Transverse colon (tissue), 4 donors: ENCODE data around the gene TEAD2. TPM values are rescaled to one million over a fixed set of nuclear protein-coding genes. Genes with fewer than 3 reads are reported as not detected.

Experiments
- DNase-seq: peaks from one replicate; pipeline ENCODE4 v3.0.0-alpha.2; 2019
- H3K27ac ChIP-seq, 4 donors: fragments of 200-600 bp; sonication (generic); 2 replicates each; pipeline ENCODE4 v1.5.1; 2016 to 2018; ENCODE audit warnings: inconsistent platforms in 4 of 4
- H3K27me3 ChIP-seq: fragments of 200-600 bp; sonication (generic); 2 replicates; pipeline ENCODE4 v1.5.1; 2017; ENCODE audit warnings: inconsistent platforms
- H3K36me3 ChIP-seq, 4 donors: fragments of 200-600 bp; sonication (generic); 2 replicates each; pipeline ENCODE4 v1.5.1; 2017 to 2019; ENCODE audit warnings: inconsistent platforms in 4 of 4
- H3K4me1 ChIP-seq, 4 donors: fragments of 200-600 bp; sonication (generic); 2 replicates each; pipeline ENCODE4 v1.5.1; 2017 to 2020; ENCODE audit warnings: inconsistent platforms in 4 of 4
- H3K4me3 ChIP-seq, 4 donors: fragments of 200-600 bp; sonication (generic); 1 replicate in 1 of 4; 2 replicates in 3 of 4; pipeline versions ENCODE4 v1.5.1 to v1.6.1; 2017 to 2019; ENCODE audit warnings: inconsistent platforms in 4 of 4
- H3K9me3 ChIP-seq, 2 donors: fragments of 200-600 bp; sonication (generic); 2 replicates each; pipeline ENCODE4 v1.5.1; 2017 to 2019; ENCODE audit warnings: inconsistent platforms in 2 of 2
- CTCF ChIP-seq, 5 experiments: fragments of 200-600 bp in 3 of 5; fragments of 450-650 bp in 2 of 5; sonication (generic) in 3 of 5; IDR thresholded peaks; 1 replicate in 2 of 5; 2 replicates in 3 of 5; pipeline ENCODE4 v1.5.1; 2016 to 2017; ENCODE audit warnings: antibody characterized with exemption in 5 of 5, inconsistent platforms in 3 of 5, mild to moderate bottlenecking in 2 of 5, moderate library complexity in 1 of 5
- EP300 ChIP-seq: sonication (generic); formaldehyde crosslinking; IDR thresholded peaks from one replicate; pipeline ENCODE4 v1.6.1; 2017; ENCODE audit warnings: antibody characterized with exemption, low read depth
- POLR2A ChIP-seq: fragments of 450-650 bp; IDR thresholded peaks from one replicate; pipeline ENCODE4 v1.6.1; 2016; ENCODE audit warnings: antibody characterized with exemption, mild to moderate bottlenecking, moderate library complexity
- POLR2AphosphoS5 ChIP-seq, 3 donors: sonication (generic); formaldehyde crosslinking; IDR thresholded peaks; one replicate each; pipeline ENCODE4 v1.6.1; 2016; ENCODE audit warnings: antibody characterized with exemption in 3 of 3
- WGBS, 2 donors: methylation state at CpG; one replicate each; pipeline ENCODE4 v1.1.5; 2018; ENCODE audit warnings: low coverage in 1 of 2; 5-methylcytosine and 5-hydroxymethylcytosine counted together
- in situ Hi-C, 4 donors: fragments of 200-750 bp; cut with MboI; loops; one replicate each; pipeline versions ENCODE4 v1.15.0 to v1.15.1; 2017; ENCODE audit warnings: low sequenced_read_pairs in 3 of 4, low pct_ligation_motif_present in 1 of 4, low pct_unique_long_range_greater_than_20kb in 1 of 4
- intact Hi-C: fragments of 100-400 bp; cut with DNase I; formaldehyde crosslinking; loops from one replicate; pipeline ENCODE4 v1.15.1; 2023; ENCODE audit warnings: low total_unique reads
- small RNA-seq, 4 donors: library from RNA; depleted of rRNA; stranded (forward); fragments of <200 nt; gene quantifications; one replicate each; pipeline ENCODE3, GENCODE V24; 2016
- total RNA-seq, 4 donors: library from RNA; depleted of rRNA; stranded (reverse); fragments of >200 nt; gene quantifications; one replicate each; pipeline ENCODE4 v1.1.0, GENCODE V29; 2016

Gene TEAD2
- total RNA-seq, 4 donors from 2014 or later: 5.6 to 20.3 (median 10.9) TPM

GRCh38 chr19:49297403-49297802 is 64.8 kb downstream of the TEAD2 start:
- Histone ChIP-seq H3K36me3 (no peaks in the 10 kb centered on the region), H3K27ac (no peak overlapping the region), H3K4me1 (no peaks in the 10 kb centered on the region), H3K27me3 (no peaks in the 10 kb centered on the region), H3K9me3 (no peaks in the 10 kb centered on the region), H3K4me3 (no peak overlapping the region)
- in situ Hi-C loops (no loop called here), intact Hi-C loops (no loop called here)
- DNase-seq: no peak
- TF ChIP-seq EP300 (no peak), CTCF (IDR thresholded peaks at IDR 0.05) (no peak), POLR2A (no peak), POLR2AphosphoS5 (IDR thresholded peaks at IDR 0.05) (no peak)
- 75 to 76% methylated on average over 2 to 3 of the region's 3 CpGs for WGBS, 2 donors

- no peak for DNase-seq
- TF ChIP-seq POLR2A: no peak
- TF ChIP-seq EP300: no peak
- no peak for TF ChIP-seq POLR2AphosphoS5 (IDR thresholded peaks at IDR 0.05)
- TF ChIP-seq CTCF (IDR thresholded peaks at IDR 0.05): no peak
- 92 to 100% methylated on average over 3 to 8 of the region's 8 CpGs for WGBS, 2 donors
- intact Hi-C loops: no loop called here
- no peaks in the 10 kb centered on the region for H3K36me3 ChIP-seq
- H3K4me3 ChIP-seq: no peak overlapping the region
- in situ Hi-C loops: no loop called here
- no peaks in the 10 kb centered on the region for H3K4me1 ChIP-seq
- no peak overlapping the region for H3K27ac ChIP-seq
- no peaks in the 10 kb centered on the region for H3K9me3 ChIP-seq
- no peaks in the 10 kb centered on the region for H3K27me3 ChIP-seq
These were observed 66.9 kb downstream of the TEAD2 start for GRCh38 chr19:49295208-49295880.

GRCh38 chr19:49294401-49294800 is 67.8 kb downstream of the TEAD2 start:
- no peaks in the 10 kb centered on the region for H3K4me1 ChIP-seq
- no peaks in the 10 kb centered on the region for H3K27me3 ChIP-seq
- DNase-seq: no peak
- WGBS, 2 donors: 74 to 77% methylated on average over 6 of the region's 6 CpGs
- H3K36me3 ChIP-seq: no peaks in the 10 kb centered on the region
- in situ Hi-C loops (no loop called here), intact Hi-C loops (no loop called here)
- H3K27ac ChIP-seq: no peak overlapping the region
- no peak overlapping the region for H3K4me3 ChIP-seq
- TF ChIP-seq POLR2A (no peak), POLR2AphosphoS5 (IDR thresholded peaks at IDR 0.05) (no peak), EP300 (no peak), CTCF (IDR thresholded peaks at IDR 0.05) (no peak)
- no peaks in the 10 kb centered on the region for H3K9me3 ChIP-seq

Small RNA genes within 50 kb of the gene (small RNA-seq; reads per million reads assigned to genes)
- gene MIR4324: 0 reads per million in 4 donors

Other genes starting within 250 kb of the TEAD2 start
- 10 to 100 TPM; 14.2 to 92.8 (median 39.8) TPM for gene LIN7B, start 248.0 kb downstream of the TEAD2 start, total RNA-seq
- 10 to 100 TPM in 1 of 4 donors, 1 to 10 TPM in 2, not detected in 1; 7.5 to 12.5 (median 8.2) TPM for gene C19orf73, start 243.3 kb downstream of the TEAD2 start, total RNA-seq
- gene PPFIA3, start 242.9 kb downstream of the TEAD2 start, total RNA-seq: 100 to 1,000 TPM in 1 of 4 donors, 10 to 100 TPM in 3; 18.6 to 106 (median 19.9) TPM
- gene HRC, start 207.0 kb downstream of the TEAD2 start, total RNA-seq: under 1 TPM in 2 of 4 donors, not detected in 2; 0.16 to 0.82 TPM
- 100 to 1,000 TPM; 247 to 884 (median 568) TPM for gene TRPM4, start 204.6 kb downstream of the TEAD2 start, total RNA-seq
- under 1 TPM in 3 of 4 donors, not detected in 1; 0.40 to 0.75 (median 0.48) TPM for gene SLC6A16, start 37.2 kb downstream of the TEAD2 start, total RNA-seq
- 10 to 100 TPM in 3 of 4 donors, 1 to 10 TPM in 1; 8.5 to 24.0 (median 13.3) TPM for gene CD37, start 27.0 kb downstream of the TEAD2 start, total RNA-seq
- gene DKKL1, start 1.5 kb upstream of the TEAD2 start, total RNA-seq: 1 to 10 TPM in 1 of 4 donors, not detected in 3; 2.2 TPM
- not detected for gene KASH5, start 25.8 kb upstream of the TEAD2 start, total RNA-seq
- not detected for gene PTH2, start 61.0 kb upstream of the TEAD2 start, total RNA-seq
- gene GFY, start 63.0 kb upstream of the TEAD2 start, total RNA-seq: not detected
- gene SLC17A7, start 79.1 kb upstream of the TEAD2 start, total RNA-seq: 1 to 10 TPM in 1 of 4 donors, under 1 TPM in 1, not detected in 2; 0.55 to 1.1 TPM
- gene PIH1D1, start 89.4 kb upstream of the TEAD2 start, total RNA-seq: 100 to 1,000 TPM in 1 of 4 donors, 10 to 100 TPM in 3; 52.7 to 105 (median 90.4) TPM
- gene ALDH16A1, start 90.8 kb upstream of the TEAD2 start, total RNA-seq: 100 to 1,000 TPM in 1 of 4 donors, 10 to 100 TPM in 3; 24.3 to 465 (median 43.1) TPM
- gene FLT3LG, start 111.8 kb upstream of the TEAD2 start, total RNA-seq: 1 to 10 TPM in 2 of 4 donors, under 1 TPM in 1, not detected in 1; 1.00 to 4.0 (median 3.2) TPM
- 1,000 to 10,000 TPM; 1,219 to 2,956 (median 2,884) TPM for gene RPL13A, start 125.2 kb upstream of the TEAD2 start, total RNA-seq
- 1,000 to 10,000 TPM; 1,601 to 4,774 (median 2,823) TPM for gene RPS11, start 134.0 kb upstream of the TEAD2 start, total RNA-seq
- 100 to 1,000 TPM; 425 to 562 (median 519) TPM for gene FCGRT, start 150.2 kb upstream of the TEAD2 start, total RNA-seq
- 100 to 1,000 TPM in 1 of 4 donors, 10 to 100 TPM in 3; 26.2 to 119 (median 57.4) TPM for gene RCN3, start 165.6 kb upstream of the TEAD2 start, total RNA-seq
- gene NOSIP, start 218.1 kb upstream of the TEAD2 start, total RNA-seq: 100 to 1,000 TPM in 1 of 4 donors, 10 to 100 TPM in 3; 56.5 to 105 (median 74.4) TPM
- gene PRRG2, start 218.9 kb upstream of the TEAD2 start, total RNA-seq: 10 to 100 TPM in 2 of 4 donors, 1 to 10 TPM in 1, under 1 TPM in 1; 0.40 to 22.7 (median 12.2) TPM
- gene PRR12, start 228.8 kb upstream of the TEAD2 start, total RNA-seq: 10 to 100 TPM; 12.2 to 54.7 (median 30.0) TPM